Progenitor cell of endocrine pancreas (in vitro differentiated cells): ENCODE measurements around the gene LECT2. TPM values are rescaled to one million over a fixed set of nuclear protein-coding genes. Genes with fewer than 3 reads are reported as not detected.

Experiments
- DNase-seq: peaks from one replicate; pipeline ENCODE4 v3.0.0; 2021; ENCODE audit warnings: low spot score; ENCODE audit not compliant: unreplicated experiment
- H3K27ac Mint-ChIP-seq: 2 replicates; pipeline ENCODE4 v1.8.0; 2021; ENCODE audit warnings: mild to moderate bottlenecking, moderate library complexity, mixed read lengths
- H3K27me3 Mint-ChIP-seq: 2 replicates; pipeline ENCODE4 v1.8.0; 2021; ENCODE audit warnings: mixed read lengths
- H3K36me3 Mint-ChIP-seq: 2 replicates; pipeline ENCODE4 v1.8.0; 2022; ENCODE audit warnings: mixed read lengths; ENCODE audit not compliant: insufficient read depth
- H3K4me1 Mint-ChIP-seq: 2 replicates; pipeline ENCODE4 v1.8.0; 2021; ENCODE audit warnings: low read depth, mixed read lengths
- H3K4me3 Mint-ChIP-seq: 2 replicates; pipeline ENCODE4 v1.8.0; 2021; ENCODE audit warnings: low read depth, mild to moderate bottlenecking, moderate library complexity, mixed read lengths
- H3K9me3 Mint-ChIP-seq: 2 replicates; pipeline ENCODE4 v1.8.0; 2021; ENCODE audit warnings: low read depth, mixed read lengths
- CTCF ChIP-seq: fragments of 200-600 bp; sonication (generic); IDR thresholded peaks from one replicate; pipeline ENCODE4 v1.5.0; 2021; ENCODE audit warnings: antibody characterized with exemption, mild to moderate bottlenecking; ENCODE audit not compliant: unreplicated experiment
- total RNA-seq: library from RNA; stranded (reverse); gene quantifications from 2 replicates; pipeline ENCODE4 v1.2.1, GENCODE V29; 2021

LECT2 gene
- total RNA-seq, 1 donor from 2014 or later, result not detected

GRCh38 chr5:135930949-135931295, 23.9 kb downstream of the LECT2 start:
- no peak overlapping the region for H3K27ac Mint-ChIP-seq
- peaks cover 75% of the 10 kb centered on the region for H3K27me3 Mint-ChIP-seq
- no peak for DNase-seq
- H3K36me3 Mint-ChIP-seq, result no peaks in the 10 kb centered on the region
- H3K4me1 Mint-ChIP-seq, result no peaks in the 10 kb centered on the region
- H3K9me3 Mint-ChIP-seq, result no peaks in the 10 kb centered on the region
- no peak for TF ChIP-seq CTCF
- peak overlapping the region; percentile 69 for H3K4me3 Mint-ChIP-seq

- TF ChIP-seq CTCF, result peak; percentile 44
- Mint-ChIP-seq H3K36me3 (no peaks in the 10 kb centered on the region), H3K9me3 (no peaks in the 10 kb centered on the region), H3K27me3 (peaks cover 74% of the 10 kb centered on the region), H3K4me1 (no peaks in the 10 kb centered on the region), H3K4me3 (peak overlapping the region; percentile 69), H3K27ac (no peak overlapping the region)
- peak; percentile 46 for DNase-seq
These were observed 24.5 kb downstream of the LECT2 start for GRCh38 chr5:135930029-135930948.

GRCh38 chr5:135921388-135921787, 33.4 kb downstream of the LECT2 start:
- no peak overlapping the region for H3K4me3 Mint-ChIP-seq
- no peak for DNase-seq
- no peak for TF ChIP-seq CTCF
- H3K9me3 Mint-ChIP-seq, result no peaks in the 10 kb centered on the region
- H3K27ac Mint-ChIP-seq, result no peak overlapping the region
- H3K4me1 Mint-ChIP-seq, result no peaks in the 10 kb centered on the region
- no peaks in the 10 kb centered on the region for H3K36me3 Mint-ChIP-seq
- peaks cover 63% of the 10 kb centered on the region for H3K27me3 Mint-ChIP-seq

GRCh38 chr5:135920199-135920598, 34.6 kb downstream of the LECT2 start:
- no peak overlapping the region for H3K4me3 Mint-ChIP-seq
- no peaks in the 10 kb centered on the region for H3K4me1 Mint-ChIP-seq
- H3K27ac Mint-ChIP-seq, result no peak overlapping the region
- H3K9me3 Mint-ChIP-seq, result no peaks in the 10 kb centered on the region
- H3K36me3 Mint-ChIP-seq, result no peaks in the 10 kb centered on the region
- no peak for DNase-seq
- TF ChIP-seq CTCF, result no peak
- H3K27me3 Mint-ChIP-seq, result peaks cover 65% of the 10 kb centered on the region

- no peaks in the 10 kb centered on the region for H3K9me3 Mint-ChIP-seq
- no peaks in the 10 kb centered on the region for H3K4me1 Mint-ChIP-seq
- H3K4me3 Mint-ChIP-seq, result no peak overlapping the region
- DNase-seq, result no peak
- peaks cover 69% of the 10 kb centered on the region for H3K27me3 Mint-ChIP-seq
- no peak for TF ChIP-seq CTCF
- no peaks in the 10 kb centered on the region for H3K36me3 Mint-ChIP-seq
- no peak overlapping the region for H3K27ac Mint-ChIP-seq
These were observed 38.0 kb downstream of the LECT2 start for GRCh38 chr5:135916638-135917263.
